ENCODE measurements around the gene SLC25A38.
"Not testable (repeated sequence)": the region's sequence is repeated elsewhere in the genome, so short reads cannot be mapped to it uniquely, and the experiment has no call there.

The SLC25A38 gene

GRCh38 chr3:39383045-39383880 lies at the start of gene SLC25A38:
Gene SLC25A38 (plus strand): TSS chr3:39383370. CDS start chr3:39383725, 355 bp downstream.
- DNase-seq (ENCODE audit: low read depth, low spot score), result no peak
- H3K27ac ChIP-seq, result peak within 1 kb of the TSS; percentile 78

- no peak overlapping the region for H3K27ac ChIP-seq
- no peak for DNase-seq (ENCODE audit: low read depth, low spot score)
These were observed 49.6 kb upstream of the SLC25A38 start for GRCh38 chr3:39333607-39334006.

DNA sequence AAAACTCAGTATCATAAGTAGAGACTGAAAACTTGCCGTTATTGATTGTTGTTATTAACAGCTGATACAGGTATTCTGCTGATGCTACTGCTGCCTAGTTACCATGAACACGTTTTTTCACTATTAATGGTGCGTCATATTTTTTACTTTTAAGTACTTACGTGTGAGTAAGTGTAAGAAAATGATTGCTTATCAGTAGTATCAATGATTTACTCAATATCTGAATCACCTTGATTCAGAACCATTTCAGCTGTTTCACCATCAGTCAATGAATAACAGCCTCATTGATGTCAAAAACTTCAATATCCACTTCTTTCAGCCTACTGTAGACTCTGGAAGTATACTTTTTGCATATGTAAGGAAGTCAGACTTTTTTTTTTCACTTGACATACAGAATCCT lies 49.0 kb upstream of the SLC25A38 start:
- DNase-seq (ENCODE audit: low read depth, low spot score), result no peak
- H3K27ac ChIP-seq, result no peak overlapping the region

GRCh38 chr3:39338201-39338600 lies 45.0 kb upstream of the SLC25A38 start:
- DNase-seq (ENCODE audit: low read depth, low spot score), result no peak
- no peak overlapping the region for H3K27ac ChIP-seq

GRCh38 chr3:39339086-39339485 lies 44.1 kb upstream of the SLC25A38 start:
- no peak for DNase-seq (ENCODE audit: low read depth, low spot score)
- no peak overlapping the region for H3K27ac ChIP-seq

- peak; percentile 55 for DNase-seq (ENCODE audit: low read depth, low spot score)
- H3K27ac ChIP-seq, result no peak overlapping the region
These were observed 40.0 kb upstream of the SLC25A38 start for GRCh38 chr3:39343076-39343717.

- H3K27ac ChIP-seq, result no peak overlapping the region
- no peak for DNase-seq (ENCODE audit: low read depth, low spot score)
These were observed 39.4 kb upstream of the SLC25A38 start for GRCh38 chr3:39343760-39344159.

- DNase-seq (ENCODE audit: low read depth, low spot score), result no peak
- no peak overlapping the region for H3K27ac ChIP-seq
These were observed 38.3 kb upstream of the SLC25A38 start for GRCh38 chr3:39344746-39345344.

DNA sequence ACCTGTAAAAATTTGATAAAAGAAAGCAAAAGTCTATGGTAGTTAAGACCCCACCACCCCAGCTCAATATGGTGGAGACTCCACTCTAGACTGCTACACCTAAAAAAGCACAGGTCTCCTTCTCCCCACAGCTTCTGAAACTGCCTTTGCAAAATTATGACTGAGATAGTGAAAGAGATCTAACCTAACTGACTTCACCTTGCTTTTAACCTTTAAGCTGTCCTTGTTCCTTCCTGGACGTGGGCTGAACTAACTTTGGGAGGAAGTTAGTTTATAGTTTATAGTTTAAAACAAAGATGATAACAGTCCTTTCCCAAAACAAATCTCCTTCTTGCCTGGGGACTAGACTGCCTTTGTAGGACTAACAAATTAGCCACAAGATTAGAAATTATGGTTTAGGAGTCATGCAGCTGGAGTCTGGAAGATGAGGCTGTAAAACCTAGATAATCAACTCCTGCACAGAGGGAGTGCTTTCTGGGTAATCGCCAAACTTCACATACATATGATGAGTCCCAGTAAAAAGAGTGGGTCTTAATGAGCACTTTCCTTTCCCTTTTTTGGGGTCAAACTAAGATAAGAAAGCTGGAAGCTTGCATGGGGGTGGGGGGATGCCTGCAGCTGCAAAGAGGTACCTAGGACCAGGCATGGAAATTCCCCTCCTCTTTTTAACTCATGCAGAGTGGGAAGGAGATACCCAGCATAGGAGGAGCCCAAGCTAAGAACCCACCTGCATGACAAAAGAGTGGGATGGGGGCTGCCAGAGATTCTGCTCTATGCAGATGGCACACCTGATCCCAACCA lies 36.2 kb upstream of the SLC25A38 start:
- no peak for DNase-seq (ENCODE audit: low read depth, low spot score)
- no peak overlapping the region for H3K27ac ChIP-seq

GRCh38 chr3:39347586-39347876 lies 35.6 kb upstream of the SLC25A38 start:
- no peak for DNase-seq (ENCODE audit: low read depth, low spot score)
- no peak overlapping the region for H3K27ac ChIP-seq

- DNase-seq (ENCODE audit: low read depth, low spot score), result no peak
- no peak overlapping the region for H3K27ac ChIP-seq
These were observed 34.1 kb upstream of the SLC25A38 start for GRCh38 chr3:39349080-39349479.

- DNase-seq (ENCODE audit: low read depth, low spot score), result no peak
- H3K27ac ChIP-seq, result no peak overlapping the region
These were observed 32.5 kb upstream of the SLC25A38 start for GRCh38 chr3:39350714-39351113.

GRCh38 chr3:39351134-39351533 lies 32.0 kb upstream of the SLC25A38 start:
- DNase-seq (ENCODE audit: low read depth, low spot score), result not testable (repeated sequence)

GRCh38 chr3:39353168-39353927 lies 29.8 kb upstream of the SLC25A38 start:
- not testable (repeated sequence) for DNase-seq (ENCODE audit: low read depth, low spot score); H3K27ac ChIP-seq

More at GRCh38 chr3:39351134-39351533, 32.0 kb upstream of the SLC25A38 start:
- H3K27ac ChIP-seq, result not testable (repeated sequence)

DNA sequence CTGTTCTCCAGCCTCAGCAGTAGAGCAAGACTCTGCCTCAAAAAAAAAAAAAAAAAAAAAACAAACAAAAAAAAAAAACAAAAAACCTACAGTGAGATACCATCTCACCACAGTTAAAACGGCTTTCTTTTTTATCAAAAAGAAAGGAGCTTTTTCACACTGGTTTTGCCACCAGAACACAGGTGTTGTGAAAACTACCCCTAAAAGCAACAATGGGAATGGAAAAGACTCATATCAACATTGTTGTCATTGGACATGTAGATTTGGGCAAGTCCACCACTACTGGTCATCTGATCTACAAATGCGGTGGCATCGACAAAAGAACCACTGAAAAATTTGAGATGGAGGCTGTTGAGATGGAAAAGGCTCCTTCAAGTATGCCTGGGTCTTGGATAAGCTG lies 24.8 kb upstream of the SLC25A38 start:
- no peak overlapping the region for H3K27ac ChIP-seq
- no peak for DNase-seq (ENCODE audit: low read depth, low spot score)

DNA sequence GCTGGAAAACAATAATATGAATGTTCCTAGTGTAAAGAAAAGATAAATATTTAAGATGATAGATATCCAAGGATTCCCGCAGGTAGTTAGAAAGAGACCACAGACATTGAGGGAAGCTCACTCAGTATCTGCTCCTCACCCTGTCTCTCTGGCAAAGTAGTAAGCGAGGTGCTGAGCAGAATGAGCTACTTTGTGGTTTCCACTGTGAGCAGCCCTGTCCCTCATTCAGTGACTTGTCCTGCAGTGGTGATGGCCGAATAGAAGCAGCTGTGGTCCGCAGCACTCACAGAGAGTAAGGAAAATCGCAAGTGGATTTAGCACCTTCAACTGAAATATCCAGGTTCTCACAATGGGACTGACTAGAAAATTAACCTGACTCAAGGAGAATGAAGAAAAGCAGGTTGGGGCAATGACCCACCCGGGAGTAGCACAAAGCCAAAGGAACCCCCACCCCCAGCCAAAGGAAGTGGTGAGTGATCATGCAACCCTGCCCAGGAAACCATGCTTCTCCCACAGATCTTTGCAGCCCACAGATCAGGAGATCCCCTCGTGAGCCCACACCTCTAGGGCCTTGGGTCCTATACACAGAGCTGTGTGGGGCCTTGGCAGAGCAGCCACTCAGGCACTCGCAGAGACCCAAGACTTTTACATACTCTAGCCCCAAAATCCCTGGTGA lies 21.8 kb upstream of the SLC25A38 start:
- DNase-seq (ENCODE audit: low read depth, low spot score), result no peak

GRCh38 chr3:39362192-39362591 lies 21.0 kb upstream of the SLC25A38 start:
- no peak for DNase-seq (ENCODE audit: low read depth, low spot score)
- H3K27ac ChIP-seq, result no peak overlapping the region

More for the DNA sequence above, 21.8 kb upstream of the SLC25A38 start:
- H3K27ac ChIP-seq, result no peak overlapping the region

DNA sequence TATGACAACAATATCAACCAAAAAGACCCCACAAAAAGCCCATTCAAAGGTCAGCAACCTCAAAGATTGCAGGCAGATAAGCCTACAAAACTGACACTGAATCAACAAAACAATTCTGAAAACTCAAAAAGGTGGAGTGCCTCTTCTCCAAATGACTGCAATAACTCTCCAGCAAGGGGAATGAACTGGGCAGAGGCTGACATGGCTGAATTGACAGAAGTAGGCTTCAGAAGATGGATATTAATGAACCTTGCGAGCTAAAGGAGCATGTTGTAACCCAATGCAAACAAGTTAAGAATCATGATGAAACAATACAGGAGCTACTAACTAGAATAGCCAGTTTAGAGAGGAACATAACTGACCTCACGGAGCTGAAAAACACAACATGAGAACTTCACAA lies 20.4 kb upstream of the SLC25A38 start:
- no peak overlapping the region for H3K27ac ChIP-seq
- no peak for DNase-seq (ENCODE audit: low read depth, low spot score)

GRCh38 chr3:39370450-39370849 lies 12.7 kb upstream of the SLC25A38 start:
- not testable (repeated sequence) for H3K27ac ChIP-seq; DNase-seq (ENCODE audit: low read depth, low spot score)

All from epithelial cell of prostate (primary cell).